ENCODE measurements around the gene RAP1A. TPM values are rescaled to one million over a fixed set of nuclear protein-coding genes. Genes with fewer than 3 reads are reported as not detected.

Gene RAP1A
- total and polyA plus RNA-seq, 3 donors from 2014 or later = 20.8 to 42.8 (median 27.6) TPM

DNA sequence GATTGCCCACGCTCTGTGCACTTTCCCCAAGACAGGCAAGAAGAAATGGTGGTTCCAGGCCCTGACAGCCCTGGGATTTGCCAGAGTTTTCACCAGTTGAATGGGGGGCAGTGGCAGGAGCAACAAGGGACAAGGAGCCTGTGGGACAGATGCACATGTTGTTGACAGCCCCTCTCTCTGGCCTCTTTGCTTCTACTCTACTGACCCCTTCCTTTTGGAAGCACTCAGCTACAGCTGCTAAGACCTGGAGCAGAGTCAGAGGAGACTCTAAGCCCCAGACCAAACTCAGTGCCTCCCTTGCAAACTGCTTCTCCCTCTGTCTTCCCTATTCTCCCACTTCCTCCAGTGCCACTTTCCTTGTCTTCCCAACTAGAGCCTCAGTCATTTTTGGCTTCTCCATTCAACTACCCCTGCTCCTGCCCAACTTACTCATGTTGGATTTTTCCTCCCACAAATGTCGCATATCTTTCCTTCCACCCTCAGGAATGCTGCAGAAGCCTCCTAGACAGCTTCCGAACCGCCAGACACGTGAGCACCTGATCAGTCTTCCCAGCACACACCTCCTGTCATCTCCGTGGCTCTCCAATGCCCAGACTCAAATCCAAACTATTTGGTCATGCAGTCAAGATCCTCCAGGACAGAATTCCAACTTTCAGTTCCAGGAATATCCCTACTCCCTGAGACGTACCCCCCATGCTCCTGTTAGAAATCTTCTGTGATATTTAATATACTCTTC is 110.5 kb downstream of the RAP1A start:
- intact Hi-C loops (cut with DNase I; ENCODE audit: low total_unique reads) = no loop called here
- H3K4me3 ChIP-seq = no peak overlapping the region
- no peak for TF ChIP-seq POLR2A (IDR thresholded peaks at IDR 0.05)
- TF ChIP-seq, protein P1, sequence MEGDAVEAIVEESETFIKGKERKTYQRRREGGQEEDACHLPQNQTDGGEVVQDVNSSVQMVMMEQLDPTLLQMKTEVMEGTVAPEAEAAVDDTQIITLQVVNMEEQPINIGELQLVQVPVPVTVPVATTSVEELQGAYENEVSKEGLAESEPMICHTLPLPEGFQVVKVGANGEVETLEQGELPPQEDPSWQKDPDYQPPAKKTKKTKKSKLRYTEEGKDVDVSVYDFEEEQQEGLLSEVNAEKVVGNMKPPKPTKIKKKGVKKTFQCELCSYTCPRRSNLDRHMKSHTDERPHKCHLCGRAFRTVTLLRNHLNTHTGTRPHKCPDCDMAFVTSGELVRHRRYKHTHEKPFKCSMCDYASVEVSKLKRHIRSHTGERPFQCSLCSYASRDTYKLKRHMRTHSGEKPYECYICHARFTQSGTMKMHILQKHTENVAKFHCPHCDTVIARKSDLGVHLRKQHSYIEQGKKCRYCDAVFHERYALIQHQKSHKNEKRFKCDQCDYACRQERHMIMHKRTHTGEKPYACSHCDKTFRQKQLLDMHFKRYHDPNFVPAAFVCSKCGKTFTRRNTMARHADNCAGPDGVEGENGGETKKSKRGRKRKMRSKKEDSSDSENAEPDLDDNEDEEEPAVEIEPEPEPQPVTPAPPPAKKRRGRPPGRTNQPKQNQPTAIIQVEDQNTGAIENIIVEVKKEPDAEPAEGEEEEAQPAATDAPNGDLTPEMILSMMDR (IDR thresholded peaks at IDR 0.05) = no peak
- no peak overlapping the region for H3K27ac ChIP-seq
- no peaks in the 10 kb centered on the region for H3K9me3 ChIP-seq
- 70 to 75% methylated on average over 7 of the region's 7 CpGs for WGBS, 2 donors
- DNase-seq = no peak
- H3K36me3 ChIP-seq (ENCODE audit: low read depth, missing control alignments) = no peaks in the 10 kb centered on the region
- peaks cover 22% of the 10 kb centered on the region for H3K4me1 ChIP-seq
- no peaks in the 10 kb centered on the region for H3K27me3 ChIP-seq

DNA sequence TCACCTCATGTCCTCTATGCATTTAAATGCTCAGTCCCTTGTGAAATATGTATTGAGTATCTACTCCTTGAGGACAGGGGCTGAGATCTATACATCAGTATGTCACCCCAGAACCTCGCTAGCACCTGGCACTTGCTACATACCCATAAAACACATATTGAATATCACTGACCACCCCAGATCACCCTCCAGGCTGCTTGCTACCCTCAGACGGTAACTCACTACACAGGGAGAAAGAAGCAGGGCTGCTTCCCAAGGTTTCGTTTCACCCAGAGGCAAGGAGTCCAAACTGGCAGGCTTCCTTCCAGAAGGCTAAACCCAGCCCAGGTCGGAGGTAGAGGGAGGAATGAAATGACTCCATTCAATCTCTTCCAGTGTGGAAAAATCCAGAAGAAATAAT is 111.1 kb downstream of the RAP1A start:
- no peaks in the 10 kb centered on the region for H3K36me3 ChIP-seq (ENCODE audit: low read depth, missing control alignments)
- WGBS, 2 donors = 89 to 92% methylated on average over 4 of the region's 4 CpGs
- H3K27ac ChIP-seq = no peak overlapping the region
- TF ChIP-seq, protein P1 (IDR thresholded peaks at IDR 0.05) = no peak
- TF ChIP-seq POLR2A (IDR thresholded peaks at IDR 0.05) = no peak
- DNase-seq = no peak
- H3K9me3 ChIP-seq = no peaks in the 10 kb centered on the region
- no peaks in the 10 kb centered on the region for H3K27me3 ChIP-seq
- intact Hi-C loops (cut with DNase I; ENCODE audit: low total_unique reads) = no loop called here
- H3K4me3 ChIP-seq = no peak overlapping the region
- peaks cover 25% of the 10 kb centered on the region for H3K4me1 ChIP-seq

DNA sequence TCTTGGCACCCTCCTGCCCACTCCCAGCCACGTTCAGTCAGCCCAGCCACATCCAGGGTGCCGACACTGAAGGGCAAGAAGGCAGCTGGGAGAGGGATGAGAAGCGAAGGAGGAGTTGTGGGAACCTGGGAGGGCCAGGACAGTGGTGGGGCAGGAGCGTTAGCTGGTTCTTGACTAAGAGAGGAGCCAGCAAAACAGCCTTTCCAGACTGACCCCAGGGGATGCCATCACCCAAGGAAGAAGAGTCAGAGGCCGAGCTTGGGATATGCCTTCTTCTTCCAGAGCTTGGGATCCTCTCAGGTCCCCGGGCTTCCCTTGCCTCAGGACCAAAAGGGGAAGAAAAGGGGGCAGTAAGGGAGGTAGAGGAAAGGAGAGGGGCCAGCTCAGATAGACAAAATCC is 112.4 kb downstream of the RAP1A start:
- WGBS, 2 donors = 79 to 84% methylated on average over 6 of the region's 6 CpGs
- H3K4me3 ChIP-seq = no peak overlapping the region
- DNase-seq = no peak
- H3K36me3 ChIP-seq (ENCODE audit: low read depth, missing control alignments) = no peaks in the 10 kb centered on the region
- TF ChIP-seq, protein P1 (IDR thresholded peaks at IDR 0.05) = no peak
- no peak for TF ChIP-seq POLR2A (IDR thresholded peaks at IDR 0.05)
- H3K4me1 ChIP-seq = peaks cover 37% of the 10 kb centered on the region
- no peak overlapping the region for H3K27ac ChIP-seq
- H3K9me3 ChIP-seq = no peaks in the 10 kb centered on the region
- H3K27me3 ChIP-seq = no peaks in the 10 kb centered on the region
- intact Hi-C loops (cut with DNase I; ENCODE audit: low total_unique reads) = no loop called here

DNA sequence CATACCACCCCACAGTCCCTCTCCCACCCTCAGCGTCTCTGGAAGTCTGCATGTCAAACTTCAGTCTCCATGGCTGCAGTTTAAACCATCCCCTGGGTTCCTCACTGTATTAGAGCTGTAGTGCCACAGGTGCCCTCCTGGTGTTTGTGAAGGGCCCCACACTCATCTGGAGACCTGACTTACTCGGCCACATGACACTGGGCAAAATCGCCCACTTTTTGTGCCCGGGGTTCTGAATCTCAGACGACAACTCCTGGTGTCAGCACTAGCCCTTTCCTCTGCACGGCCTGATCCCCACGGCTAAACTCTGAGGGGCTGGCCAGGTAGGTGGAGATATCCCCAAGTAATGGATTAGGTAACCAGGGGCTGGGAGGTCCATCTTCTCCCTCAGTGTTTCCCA is 113.1 kb downstream of the RAP1A start:
- no peaks in the 10 kb centered on the region for H3K36me3 ChIP-seq (ENCODE audit: low read depth, missing control alignments)
- no peaks in the 10 kb centered on the region for H3K27me3 ChIP-seq
- H3K27ac ChIP-seq = no peak overlapping the region
- TF ChIP-seq, protein P1 (IDR thresholded peaks at IDR 0.05) = no peak
- TF ChIP-seq POLR2A (IDR thresholded peaks at IDR 0.05) = no peak
- H3K4me1 ChIP-seq = peaks cover 44% of the 10 kb centered on the region
- DNase-seq = no peak
- H3K9me3 ChIP-seq = no peaks in the 10 kb centered on the region
- no peak overlapping the region for H3K4me3 ChIP-seq
- intact Hi-C loops (cut with DNase I; ENCODE audit: low total_unique reads) = no loop called here
- 94 to 95% methylated on average over 7 of the region's 7 CpGs for WGBS, 2 donors

Data from testis (tissue), 3 donors.